ENCODE results near the gene PGM1. TPM values are rescaled to one million over a fixed set of nuclear protein-coding genes. Genes with fewer than 3 reads are reported as not detected.

Gene PGM1
- total RNA-seq, 1 donor from 2014 or later: 3.6 TPM

DNA sequence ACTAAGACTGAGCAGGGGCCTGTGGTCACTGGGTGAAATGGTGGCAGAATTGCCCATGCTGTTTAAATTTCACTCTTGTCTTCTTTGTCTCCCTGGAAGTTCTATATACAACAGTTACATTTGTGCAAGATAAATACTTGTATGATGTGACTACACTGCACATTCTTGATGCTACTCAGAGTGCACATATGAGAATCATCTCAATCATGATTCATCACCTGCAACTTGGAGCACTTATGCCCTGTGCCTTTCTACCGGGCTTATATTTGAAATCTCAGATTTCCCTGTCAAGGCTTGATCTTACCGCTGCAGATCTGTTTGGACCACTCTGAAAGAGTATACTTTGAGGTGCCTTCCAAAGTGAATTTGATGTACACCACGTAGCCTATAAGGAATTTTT lies 10.6 kb downstream of the PGM1 start:
- TF ChIP-seq, protein P1, sequence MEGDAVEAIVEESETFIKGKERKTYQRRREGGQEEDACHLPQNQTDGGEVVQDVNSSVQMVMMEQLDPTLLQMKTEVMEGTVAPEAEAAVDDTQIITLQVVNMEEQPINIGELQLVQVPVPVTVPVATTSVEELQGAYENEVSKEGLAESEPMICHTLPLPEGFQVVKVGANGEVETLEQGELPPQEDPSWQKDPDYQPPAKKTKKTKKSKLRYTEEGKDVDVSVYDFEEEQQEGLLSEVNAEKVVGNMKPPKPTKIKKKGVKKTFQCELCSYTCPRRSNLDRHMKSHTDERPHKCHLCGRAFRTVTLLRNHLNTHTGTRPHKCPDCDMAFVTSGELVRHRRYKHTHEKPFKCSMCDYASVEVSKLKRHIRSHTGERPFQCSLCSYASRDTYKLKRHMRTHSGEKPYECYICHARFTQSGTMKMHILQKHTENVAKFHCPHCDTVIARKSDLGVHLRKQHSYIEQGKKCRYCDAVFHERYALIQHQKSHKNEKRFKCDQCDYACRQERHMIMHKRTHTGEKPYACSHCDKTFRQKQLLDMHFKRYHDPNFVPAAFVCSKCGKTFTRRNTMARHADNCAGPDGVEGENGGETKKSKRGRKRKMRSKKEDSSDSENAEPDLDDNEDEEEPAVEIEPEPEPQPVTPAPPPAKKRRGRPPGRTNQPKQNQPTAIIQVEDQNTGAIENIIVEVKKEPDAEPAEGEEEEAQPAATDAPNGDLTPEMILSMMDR (IDR thresholded peaks at IDR 0.05; ENCODE audit: partially characterized antibody, unreplicated experiment): no peak
- Mint-ChIP-seq H3K27me3 (ENCODE audit: unreplicated experiment) (no peaks in the 10 kb centered on the region), H3K27ac (ENCODE audit: unreplicated experiment) (no peak overlapping the region), H3K4me3 (ENCODE audit: unreplicated experiment) (no peak overlapping the region), H3K9me3 (ENCODE audit: unreplicated experiment) (no peaks in the 10 kb centered on the region), H3K36me3 (ENCODE audit: unreplicated experiment) (no peaks in the 10 kb centered on the region), H3K4me1 (ENCODE audit: low read depth, unreplicated experiment) (no peaks in the 10 kb centered on the region)
- DNase-seq: no peak

DNA sequence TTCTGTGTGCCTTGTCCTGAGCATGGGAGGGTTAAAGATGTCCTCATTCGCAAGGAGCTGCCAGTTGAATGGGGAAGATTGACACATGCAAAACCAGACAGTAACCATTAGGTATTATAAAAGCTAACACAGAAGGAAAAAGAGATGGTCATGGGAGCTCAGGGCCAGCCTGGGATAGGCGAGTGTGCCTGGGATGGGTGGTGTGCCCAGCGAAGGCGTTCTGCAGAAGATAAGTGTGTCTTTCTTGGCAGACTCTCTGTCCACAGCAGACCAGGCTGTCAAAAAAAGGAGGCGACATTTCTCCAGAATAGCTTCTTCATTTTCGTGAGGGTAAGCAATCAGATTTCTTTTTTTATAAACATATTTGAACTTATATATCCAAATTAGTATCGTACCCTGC lies 14.1 kb downstream of the PGM1 start:
- Mint-ChIP-seq H3K36me3 (ENCODE audit: unreplicated experiment) (no peaks in the 10 kb centered on the region), H3K9me3 (ENCODE audit: unreplicated experiment) (no peaks in the 10 kb centered on the region), H3K27me3 (ENCODE audit: unreplicated experiment) (no peaks in the 10 kb centered on the region), H3K27ac (ENCODE audit: unreplicated experiment) (no peak overlapping the region), H3K4me1 (ENCODE audit: low read depth, unreplicated experiment) (peaks cover 3% of the 10 kb centered on the region), H3K4me3 (ENCODE audit: unreplicated experiment) (no peak overlapping the region)
- DNase-seq: no peak
- TF ChIP-seq, protein P1 (IDR thresholded peaks at IDR 0.05; ENCODE audit: partially characterized antibody, unreplicated experiment): no peak

DNA sequence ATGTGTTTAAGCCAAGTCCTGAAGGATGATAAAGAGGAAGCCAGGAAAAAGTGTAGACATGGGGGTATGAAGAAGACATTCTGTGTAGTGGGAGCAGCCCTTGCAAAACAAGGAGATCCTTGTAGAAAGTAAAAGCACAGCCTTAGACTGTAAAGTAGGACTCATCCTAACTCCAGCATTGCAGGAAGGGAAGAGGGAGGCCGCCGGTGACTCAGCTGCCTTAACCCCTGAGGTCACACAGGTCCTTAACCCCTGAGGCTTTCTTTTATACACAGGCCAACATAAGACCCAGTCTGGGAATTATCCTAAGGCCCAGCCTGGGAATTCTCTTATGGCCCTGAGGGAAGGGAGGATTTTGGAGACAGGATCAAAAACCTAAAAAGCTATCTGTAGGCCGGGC lies 18.0 kb downstream of the PGM1 start:
- no peaks in the 10 kb centered on the region for H3K27me3 Mint-ChIP-seq (ENCODE audit: unreplicated experiment)

DNA sequence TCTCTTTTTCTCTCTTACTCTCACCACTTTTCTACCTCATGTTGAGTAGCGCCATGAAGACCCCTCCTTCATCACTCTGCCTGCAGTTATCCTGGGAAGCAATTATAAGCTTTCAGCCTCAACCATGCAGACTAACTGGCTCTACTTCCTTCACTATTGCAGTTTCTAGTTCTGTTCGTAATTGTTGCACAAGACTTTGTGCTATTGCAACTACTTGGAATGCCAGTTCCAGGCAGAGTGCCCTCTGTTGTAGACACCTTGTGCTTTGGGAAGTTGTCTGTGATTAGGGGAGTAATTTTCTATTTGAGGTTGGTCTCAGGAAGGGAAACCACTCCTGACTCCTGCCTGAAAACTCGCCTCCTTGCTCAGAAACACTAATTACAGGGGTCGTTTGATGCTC lies 19.4 kb downstream of the PGM1 start:
- H3K36me3 Mint-ChIP-seq (ENCODE audit: unreplicated experiment): no peaks in the 10 kb centered on the region
- no peaks in the 10 kb centered on the region for H3K27me3 Mint-ChIP-seq (ENCODE audit: unreplicated experiment)
- H3K27ac Mint-ChIP-seq (ENCODE audit: unreplicated experiment): no peak overlapping the region
- H3K4me3 Mint-ChIP-seq (ENCODE audit: unreplicated experiment): no peak overlapping the region
- DNase-seq: no peak
- H3K9me3 Mint-ChIP-seq (ENCODE audit: unreplicated experiment): no peaks in the 10 kb centered on the region
- H3K4me1 Mint-ChIP-seq (ENCODE audit: low read depth, unreplicated experiment): peaks cover 18% of the 10 kb centered on the region
- TF ChIP-seq, protein P1 (IDR thresholded peaks at IDR 0.05; ENCODE audit: partially characterized antibody, unreplicated experiment): no peak

More for the DNA sequence above, 18.0 kb downstream of the PGM1 start:
- no peak for DNase-seq
- no peaks in the 10 kb centered on the region for H3K9me3 Mint-ChIP-seq (ENCODE audit: unreplicated experiment)
- H3K27ac Mint-ChIP-seq (ENCODE audit: unreplicated experiment): no peak overlapping the region
- peaks cover 7% of the 10 kb centered on the region for H3K4me1 Mint-ChIP-seq (ENCODE audit: low read depth, unreplicated experiment)
- TF ChIP-seq, protein P1 (IDR thresholded peaks at IDR 0.05; ENCODE audit: partially characterized antibody, unreplicated experiment): no peak
- no peaks in the 10 kb centered on the region for H3K36me3 Mint-ChIP-seq (ENCODE audit: unreplicated experiment)
- H3K4me3 Mint-ChIP-seq (ENCODE audit: unreplicated experiment): no peak overlapping the region

DNA sequence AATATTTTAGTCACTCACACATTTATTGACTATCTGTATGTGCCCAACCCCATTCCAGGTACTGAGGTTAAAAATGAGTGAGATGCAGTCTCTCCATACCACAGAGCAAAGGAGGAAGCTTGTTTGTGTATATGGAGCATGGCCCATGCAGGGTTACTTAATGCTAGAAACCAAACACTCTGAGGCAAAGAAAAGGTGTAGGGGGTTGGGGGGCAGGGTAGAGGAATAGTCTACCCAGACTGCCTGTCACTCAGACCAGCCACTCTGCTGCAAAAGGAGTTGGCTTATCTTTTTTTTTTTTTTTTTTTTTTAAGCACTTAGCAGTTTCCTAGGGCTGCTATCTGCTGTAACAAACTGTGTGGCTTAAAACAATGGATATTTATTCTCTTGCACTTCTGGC lies 19.8 kb downstream of the PGM1 start:
- no peaks in the 10 kb centered on the region for H3K27me3 Mint-ChIP-seq (ENCODE audit: unreplicated experiment)
- no peak overlapping the region for H3K4me3 Mint-ChIP-seq (ENCODE audit: unreplicated experiment)
- H3K36me3 Mint-ChIP-seq (ENCODE audit: unreplicated experiment): no peaks in the 10 kb centered on the region
- H3K9me3 Mint-ChIP-seq (ENCODE audit: unreplicated experiment): no peaks in the 10 kb centered on the region
- TF ChIP-seq, protein P1 (IDR thresholded peaks at IDR 0.05; ENCODE audit: partially characterized antibody, unreplicated experiment): no peak
- no peak overlapping the region for H3K27ac Mint-ChIP-seq (ENCODE audit: unreplicated experiment)
- no peak for DNase-seq
- peaks cover 19% of the 10 kb centered on the region for H3K4me1 Mint-ChIP-seq (ENCODE audit: low read depth, unreplicated experiment)

All from glutamatergic neuron (in vitro differentiated cells).